D721Med (cell line): ENCODE measurements around the gene VMAC.

Experiments used
- DNase-seq: peaks from one replicate; pipeline ENCODE4 v3.0.0; 2011; ENCODE audit warnings: low spot score; ENCODE audit not compliant: insufficient read length
- FAIRE-seq: peaks from 2 replicates; lab custom pipeline; 2011; peaks lifted over from hg19 to GRCh38; lab: Jason Lieb, UNC
- TF ChIP-seq, protein P1 (sequence below): IDR thresholded peaks from 2 replicates; pipeline ENCODE4 v1.5.1; 2012; ENCODE audit warnings: mild to moderate bottlenecking, control low read depth; ENCODE audit not compliant: insufficient read depth; ENCODE audit errors: missing control alignments

The VMAC gene

DNA sequence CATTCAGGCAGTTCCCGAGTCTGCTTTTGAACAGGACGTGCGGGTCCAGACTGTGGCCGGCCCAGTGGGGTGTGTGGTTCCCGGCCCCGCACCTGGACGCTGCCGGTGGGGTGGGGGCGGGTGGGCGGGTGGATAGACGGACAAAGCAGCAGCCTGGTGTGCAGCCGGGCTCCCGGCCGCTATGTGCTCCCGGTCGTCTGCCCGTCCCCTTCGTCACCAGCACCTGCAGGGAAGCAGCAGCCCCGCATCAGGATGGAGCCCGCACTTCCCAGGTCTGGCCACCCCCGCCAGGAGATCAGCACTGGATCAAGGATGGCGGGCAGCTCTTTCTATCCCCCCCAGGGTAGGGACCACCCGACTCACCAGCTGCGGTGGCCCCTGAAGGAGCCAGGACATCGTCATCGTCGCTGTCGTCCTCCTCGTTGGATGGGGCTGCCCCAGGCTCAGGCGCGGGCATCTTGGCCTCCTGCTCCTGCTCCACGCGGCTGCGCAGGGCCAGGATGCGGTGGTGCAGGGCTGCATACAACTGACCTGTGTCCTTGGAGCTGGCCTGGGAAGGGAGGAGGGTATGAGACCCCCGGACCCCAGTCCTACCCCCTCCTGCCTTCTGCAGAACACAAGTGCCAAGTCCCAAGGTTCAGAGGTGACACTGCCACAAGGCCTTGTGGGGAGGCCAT is 12.9 kb downstream of the VMAC start:
- FAIRE-seq (no peak), DNase-seq (no peak)
- TF ChIP-seq, protein P1, sequence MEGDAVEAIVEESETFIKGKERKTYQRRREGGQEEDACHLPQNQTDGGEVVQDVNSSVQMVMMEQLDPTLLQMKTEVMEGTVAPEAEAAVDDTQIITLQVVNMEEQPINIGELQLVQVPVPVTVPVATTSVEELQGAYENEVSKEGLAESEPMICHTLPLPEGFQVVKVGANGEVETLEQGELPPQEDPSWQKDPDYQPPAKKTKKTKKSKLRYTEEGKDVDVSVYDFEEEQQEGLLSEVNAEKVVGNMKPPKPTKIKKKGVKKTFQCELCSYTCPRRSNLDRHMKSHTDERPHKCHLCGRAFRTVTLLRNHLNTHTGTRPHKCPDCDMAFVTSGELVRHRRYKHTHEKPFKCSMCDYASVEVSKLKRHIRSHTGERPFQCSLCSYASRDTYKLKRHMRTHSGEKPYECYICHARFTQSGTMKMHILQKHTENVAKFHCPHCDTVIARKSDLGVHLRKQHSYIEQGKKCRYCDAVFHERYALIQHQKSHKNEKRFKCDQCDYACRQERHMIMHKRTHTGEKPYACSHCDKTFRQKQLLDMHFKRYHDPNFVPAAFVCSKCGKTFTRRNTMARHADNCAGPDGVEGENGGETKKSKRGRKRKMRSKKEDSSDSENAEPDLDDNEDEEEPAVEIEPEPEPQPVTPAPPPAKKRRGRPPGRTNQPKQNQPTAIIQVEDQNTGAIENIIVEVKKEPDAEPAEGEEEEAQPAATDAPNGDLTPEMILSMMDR = no peak

DNA sequence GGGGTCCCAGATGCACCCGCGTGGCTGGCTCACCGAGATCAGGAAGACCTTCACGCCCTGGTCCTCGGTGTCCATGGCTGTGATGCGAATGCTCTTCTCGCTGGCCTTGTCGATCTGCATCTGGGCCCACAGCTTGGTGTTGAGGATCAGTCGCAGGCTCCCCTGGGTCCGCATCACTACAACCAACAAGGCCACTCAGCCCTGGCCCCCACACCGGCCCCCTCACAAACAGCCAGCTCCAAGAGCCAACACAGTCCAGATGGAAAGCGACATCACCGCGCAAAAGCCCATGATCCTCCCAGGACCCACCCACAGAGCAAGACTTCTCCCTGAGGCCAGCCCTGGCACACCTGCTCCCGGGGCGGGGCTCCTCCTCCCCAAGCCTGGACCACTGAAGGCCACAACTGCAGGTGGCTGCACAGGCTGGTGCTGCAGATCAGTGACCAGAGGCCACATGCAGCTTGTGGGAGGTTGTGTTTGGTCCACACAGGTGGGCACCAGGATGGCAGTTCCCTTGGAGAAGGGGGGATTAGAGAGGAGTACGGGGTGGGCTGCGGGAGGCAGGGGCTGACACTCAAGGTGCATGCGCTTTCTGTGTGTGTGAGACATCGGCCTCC is 13.9 kb downstream of the VMAC start:
- no peak for FAIRE-seq
- TF ChIP-seq, protein P1 = no peak
- no peak for DNase-seq

DNA sequence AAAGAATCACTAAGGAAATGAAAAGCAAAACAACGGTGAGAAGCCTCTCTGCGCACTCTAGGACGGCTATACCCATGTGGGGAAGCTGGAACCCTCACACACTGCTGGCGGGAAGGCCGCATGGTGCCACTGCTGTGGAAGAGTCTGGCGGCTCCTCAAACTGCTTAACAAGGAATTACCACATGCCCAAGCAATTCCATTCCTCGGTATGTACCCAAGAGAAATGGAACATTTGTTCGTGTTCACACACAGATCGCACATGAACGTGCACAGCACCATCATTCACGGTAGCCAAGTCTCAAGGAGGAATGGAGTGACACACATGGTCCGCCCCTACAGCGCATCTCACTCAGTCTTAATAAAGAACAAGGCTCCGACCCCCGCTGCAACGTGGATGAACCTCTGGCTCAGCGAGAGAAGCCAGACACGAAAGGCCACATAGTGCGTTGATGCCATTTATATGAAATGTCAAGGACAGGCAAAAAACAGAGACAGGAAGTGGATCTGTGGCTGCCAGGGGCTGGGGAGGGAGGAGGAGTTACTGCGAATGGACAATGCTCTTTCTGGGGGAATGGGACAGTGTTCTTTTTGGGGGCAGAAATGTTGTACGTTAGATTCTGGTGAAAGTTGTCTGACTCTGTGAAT is 17.0 kb downstream of the VMAC start:
- TF ChIP-seq, protein P1 = no peak
- FAIRE-seq = no peak
- no peak for DNase-seq

DNA sequence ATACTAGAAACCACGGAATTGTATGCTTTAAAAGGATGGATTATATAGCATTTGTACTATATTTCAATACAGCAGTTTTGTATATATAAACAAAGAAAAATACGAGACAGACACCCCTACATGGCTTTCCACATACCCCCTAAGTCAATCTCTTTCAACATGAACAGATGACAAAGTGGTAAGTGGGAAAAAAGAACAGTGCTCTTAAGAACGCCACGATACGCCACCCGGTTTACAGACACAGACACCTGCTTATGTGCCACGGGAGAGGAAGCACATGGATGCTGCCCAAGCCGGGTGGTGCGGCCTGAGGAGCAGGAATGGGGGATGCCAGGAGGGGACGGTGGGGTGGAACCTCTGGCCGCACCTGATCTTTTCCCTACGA is 17.5 kb downstream of the VMAC start:
- TF ChIP-seq, protein P1 = no peak
- DNase-seq (no peak), FAIRE-seq (no peak)

DNA sequence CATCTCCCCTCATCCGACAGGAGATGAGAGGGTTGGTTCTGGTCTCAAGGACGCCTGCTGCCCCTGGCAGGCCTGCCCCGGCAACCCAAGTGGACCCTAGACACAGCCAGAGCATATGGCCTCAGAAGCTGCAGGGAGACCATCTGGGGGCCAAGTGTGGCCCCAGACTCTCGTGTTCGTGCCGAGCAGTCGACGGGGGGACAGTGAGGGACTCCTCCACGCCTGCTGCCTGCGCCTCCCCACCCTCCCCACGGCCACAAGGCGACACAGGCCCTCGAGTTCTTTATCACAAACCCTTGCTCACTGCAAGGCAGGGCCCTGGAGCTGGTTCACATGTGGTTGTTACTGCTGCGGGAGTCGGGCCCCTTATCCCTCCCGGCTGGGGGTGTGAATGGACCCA is 18.7 kb downstream of the VMAC start:
- TF ChIP-seq, protein P1 = no peak
- FAIRE-seq = no peak
- DNase-seq = no peak

DNA sequence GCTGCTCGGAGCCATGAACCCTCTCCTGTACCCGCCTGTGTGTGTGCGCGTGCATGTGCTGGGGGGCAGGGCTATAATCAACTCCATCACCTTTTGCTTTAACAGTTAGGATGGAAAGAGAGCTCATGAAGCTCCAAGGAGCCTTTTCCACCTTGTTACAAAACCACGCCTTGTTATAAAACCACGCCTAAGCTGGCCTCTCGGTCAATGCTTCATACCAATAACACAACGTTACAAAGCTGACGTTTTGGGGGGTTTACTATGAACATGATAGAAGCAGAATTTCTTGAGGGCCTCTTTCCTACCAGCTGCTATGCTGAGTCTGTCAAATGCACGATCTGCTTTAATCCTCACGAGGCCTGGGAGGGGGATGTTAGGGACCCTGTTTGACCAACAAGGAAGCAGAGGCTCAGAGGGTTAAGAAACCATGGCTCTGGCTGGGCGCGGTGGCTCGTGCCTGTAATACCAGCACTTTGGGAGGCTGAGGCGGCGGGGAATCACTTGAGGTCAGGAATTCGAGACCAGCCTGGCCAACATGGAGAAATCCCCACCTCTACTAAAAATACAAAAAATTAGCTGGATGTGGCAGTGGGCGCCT is 21.3 kb downstream of the VMAC start:
- FAIRE-seq (no peak), DNase-seq (no peak)
- TF ChIP-seq, protein P1 = no peak
